ENCODE data around the gene XYLT1. TPM values are rescaled to one million over a fixed set of nuclear protein-coding genes. Genes with fewer than 3 reads are reported as not detected.

Gene XYLT1
- polyA plus RNA-seq, 1 of the 3 experiments (the other 2 are of a cell fraction) = 17.6 TPM

DNA sequence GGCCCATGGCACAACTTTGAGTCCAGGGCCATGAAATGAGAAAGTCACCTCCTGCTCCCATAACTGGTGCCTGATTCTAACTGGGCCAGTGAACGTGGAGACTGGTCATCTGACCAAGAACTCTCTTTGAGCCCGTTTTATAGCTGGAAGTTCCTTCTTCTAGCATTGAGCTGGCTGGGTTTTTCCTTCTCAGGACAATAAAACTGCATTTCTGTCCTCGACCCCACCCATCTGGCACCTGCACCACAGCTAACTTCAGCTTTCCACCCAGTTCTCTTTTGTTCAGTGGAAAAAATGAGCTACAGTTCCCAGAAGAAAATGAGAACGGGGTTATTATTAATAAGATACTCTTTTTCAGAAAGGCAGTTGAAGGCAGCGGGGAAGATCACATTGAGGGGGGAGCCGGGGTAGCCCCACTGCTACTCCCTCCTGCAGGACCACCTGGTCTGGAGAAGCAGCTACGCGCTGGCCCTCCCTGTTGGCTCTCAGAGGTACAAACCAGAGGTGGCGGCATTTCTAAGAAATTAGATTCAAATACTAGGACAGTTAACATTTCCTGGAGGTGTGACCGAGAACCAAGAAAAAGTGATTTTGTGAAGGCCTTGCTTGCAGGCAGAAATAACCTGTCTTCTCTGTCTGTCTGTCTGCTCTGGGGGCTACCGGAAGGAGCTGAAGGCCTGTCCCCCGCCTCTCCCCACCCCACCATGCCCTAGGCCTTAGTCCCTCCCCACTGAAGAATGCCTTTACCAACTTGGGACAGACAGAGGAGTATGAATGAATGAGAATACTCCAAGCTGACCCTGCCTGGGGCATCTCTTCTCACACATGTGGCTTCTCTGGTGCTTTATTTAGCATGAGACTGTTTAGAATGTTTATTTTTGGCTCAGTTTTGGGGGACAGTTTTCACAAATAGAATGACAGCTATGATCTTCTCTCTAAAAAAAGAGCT lies 123.9 kb downstream of the XYLT1 start:
- Histone ChIP-seq H3K4me3 (ENCODE audit: low read depth in 2 of 2, low read length in 1 of 2) (no peak overlapping the region), H3K9ac (no peak overlapping the region), H3K79me2 (ENCODE audit: insufficient read depth) (peaks cover 100% of the 10 kb centered on the region), H3K36me3 (replicated peaks in 1 of 2; ENCODE audit: control insufficient read depth in 1 of 2, insufficient read depth in 2 of 2, low read length in 1 of 2) (peaks cover 0 to 36% of the 10 kb centered on the region in 2 experiments), H3K27me3 (ENCODE audit: insufficient read depth) (no peaks in the 10 kb centered on the region), H3K4me1 (ENCODE audit: control insufficient read depth in 1 of 2, insufficient read depth in 2 of 2, low read depth in 1 of 2, low read length in 1 of 2) (peaks cover 0 to 6% of the 10 kb centered on the region in 2 experiments; a peak in 1 of 4 replicates), H3K27ac (ENCODE audit: low read depth in 2 of 2, low read length in 1 of 2) (no peak overlapping the region), H3K9me3 (no peaks in the 10 kb centered on the region), H3F3A (replicated peaks; ENCODE audit: insufficient read depth) (peaks cover 9% of the 10 kb centered on the region), H4K20me1 (ENCODE audit: insufficient read depth) (peaks cover 99% of the 10 kb centered on the region), H2AFZ (ENCODE audit: low read depth) (no peak overlapping the region), H3K9me2 (no peaks in the 10 kb centered on the region), H3K4me2 (no peak overlapping the region)
- ChIA-PET CTCF (interaction anchor here (1.5 kb wide), 1 partner anchor 14 kb away, joined by 3 read pairs; no protein-coding TSS in a partner anchor), POLR2A (no interaction called here)
- 89% methylated on average over 12 of the region's 12 CpGs for whole genome bisulfite sequencing (ENCODE audit: low lambda C conversion rate)
- no peak for DNase-seq
- TF ChIP-seq MXI1 (IDR thresholded peaks at IDR 0.05; ENCODE audit: low read depth, low read length) (no peak), MAX (IDR thresholded peaks at IDR 0.05; ENCODE audit: low read depth) (no peak), EZH2phosphoT487 (IDR thresholded peaks at IDR 0.05; ENCODE audit: borderline replicate concordance, low read depth) (no peak), CHD2 (IDR thresholded peaks at IDR 0.05; ENCODE audit: low read length, partially characterized antibody) (no peak), NFIC (IDR thresholded peaks at IDR 0.05; ENCODE audit: borderline replicate concordance) (no peak), NRF1 (IDR thresholded peaks at IDR 0.05; ENCODE audit: low read depth, low read length) (no peak), FOSL2 (IDR thresholded peaks at IDR 0.05; ENCODE audit: borderline replicate concordance, low read depth) (no peak), ELF1 (IDR thresholded peaks at IDR 0.05) (no peak), SIN3A (IDR thresholded peaks at IDR 0.05; ENCODE audit: borderline replicate concordance, low read depth, low read length) (no peak), FOXJ3 (CRISPR knock-in tag; IDR thresholded peaks at IDR 0.05) (no peak), RAD21 (IDR thresholded peaks at IDR 0.05; ENCODE audit: low read length) (no peak), TAF1 (IDR thresholded peaks at IDR 0.05; ENCODE audit: borderline replicate concordance, low read depth, low read length) (no peak), REST (IDR thresholded peaks at IDR 0.05; ENCODE audit: low read depth, low read length) (no peak), POLR2AphosphoS5 (IDR thresholded peaks at IDR 0.05; ENCODE audit: low read depth, low read length) (no peak)

All from SK-N-SH (cell line).